Measurements from ENCODE around the gene DHRS3. TPM values are rescaled to one million over a fixed set of nuclear protein-coding genes. Genes with fewer than 3 reads are reported as not detected.

The DHRS3 gene
- total RNA-seq, 1 experiment from 2014 or later: 54.5 TPM

DNA sequence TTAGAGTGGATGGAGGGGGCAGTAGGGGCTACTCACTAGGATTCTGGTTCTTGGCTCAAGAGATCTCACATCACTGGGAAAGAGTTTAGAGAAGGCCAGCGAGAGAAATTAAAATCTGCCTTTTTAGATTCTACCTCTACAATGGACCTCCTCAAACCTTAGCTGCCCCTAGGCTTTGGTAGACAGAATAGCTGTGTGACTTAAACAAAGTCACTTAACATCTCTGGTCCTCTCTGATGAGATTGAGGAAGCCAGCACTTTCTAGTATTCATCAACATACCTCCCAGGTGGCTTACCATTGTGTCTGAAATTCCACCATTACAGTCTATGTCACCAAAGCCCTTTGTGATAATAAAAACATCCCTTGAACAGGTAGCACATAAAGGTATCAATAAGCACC, 44.5 kb upstream of the DHRS3 start:
- TF ChIP-seq CTCF (conservative IDR thresholded peaks at IDR 0.05): no peak
- DNase-seq: no peak
- Histone ChIP-seq H2BK15ac (ENCODE audit: low read depth, low read length) (no peak overlapping the region), H3K4ac (ENCODE audit: low read depth, low read length) (no peak overlapping the region), H3T11ph (ENCODE audit: low read length) (no peak overlapping the region), H3K9ac (ENCODE audit: extremely low read depth, insufficient read length, low read length) (no peak overlapping the region), H2BK120ac (ENCODE audit: low read depth, low read length, poor library complexity, severe bottlenecking) (no peak overlapping the region), H4K91ac (ENCODE audit: insufficient read length, low read depth, low read length) (no peak overlapping the region), H3K27ac (ENCODE audit: insufficient read length, low read depth, low read length) (no peak overlapping the region), H3K14ac (ENCODE audit: insufficient read depth, low read length) (no peak overlapping the region), H3K9me3 (ENCODE audit: control insufficient read depth, low read depth, low read length) (no peaks in the 10 kb centered on the region), H3K4me2 (ENCODE audit: insufficient read depth, insufficient read length, low read length) (no peak overlapping the region), H3K79me2 (ENCODE audit: insufficient read depth, low read length) (no peaks in the 10 kb centered on the region), H2BK5ac (ENCODE audit: insufficient read length, low read length) (no peak overlapping the region), H3K18ac (ENCODE audit: insufficient read length, low read depth, low read length) (no peak overlapping the region), H2AFZ (ENCODE audit: low read length) (no peak overlapping the region), H4K8ac (replicated peaks; ENCODE audit: insufficient read length, low read depth, low read length) (no peak overlapping the region), H3K23ac (ENCODE audit: insufficient read length, low read depth, low read length) (no peak overlapping the region), H3K56ac (ENCODE audit: insufficient read length, low read depth, low read length) (no peak overlapping the region), H2BK12ac (ENCODE audit: insufficient read length, low read depth, low read length) (no peak overlapping the region), H4K5ac (ENCODE audit: insufficient read length, low read depth, low read length) (no peak overlapping the region), H3K4me1 (ENCODE audit: insufficient read depth, low read length) (no peaks in the 10 kb centered on the region), H2AK5ac (ENCODE audit: insufficient read length, low read length) (no peak overlapping the region), H3K27me3 (ENCODE audit: insufficient read depth, low read length) (no peaks in the 10 kb centered on the region), H3K79me1 (ENCODE audit: insufficient read depth, low read depth, low read length, poor library complexity, severe bottlenecking) (no peaks in the 10 kb centered on the region), H3K23me2 (ENCODE audit: insufficient read length, low read depth, low read length, poor library complexity, severe bottlenecking) (no peaks in the 10 kb centered on the region), H4K20me1 (ENCODE audit: control insufficient read depth, insufficient read depth, insufficient read length) (no peaks in the 10 kb centered on the region), H2BK20ac (ENCODE audit: low read depth, low read length, poor library complexity, severe bottlenecking) (no peak overlapping the region)
- Mint-ChIP-seq H3K4me1 (peaks cover 7 to 10% of the 10 kb centered on the region in 2 experiments), H3K27me3 (ENCODE audit: low read depth) (peaks cover 6% of the 10 kb centered on the region), H3K4me3 (no peak overlapping the region), H3K9me3 (peaks cover 3 to 4% of the 10 kb centered on the region in 2 experiments; a peak in 2 of 5 replicates), H3K36me3 (ENCODE audit: insufficient read depth in 1 of 3, low read depth in 3 of 3) (peaks cover 0 to 3% (median 0%) of the 10 kb centered on the region in 3 experiments; a peak in 3 of 7 replicates), H3K27ac (no peak overlapping the region)
- no CpG with 5 or more reads among the region's 1 CpG for WGBS (ENCODE audit: extremely low coverage, insufficient read length, low lambda C conversion rate)

All from H9 (cell line).